H1 (cell line): ENCODE data around the gene EML1. TPM values are rescaled to one million over a fixed set of nuclear protein-coding genes. Genes with fewer than 3 reads are reported as not detected.

Experiments
- CTCF ChIA-PET: fragments of 300-600 bp; sonication (Branson Sonifier 250); formaldehyde crosslinking; loops from one replicate; lab custom pipeline; 2021; ENCODE audit not compliant: partially characterized antibody; lab: Charles Lee
- POLR2A ChIA-PET: fragments of 300-600 bp; sonication (Branson Sonifier 250); formaldehyde crosslinking; loops from one replicate; lab custom pipeline; 2021; ENCODE audit warnings: inconsistent platforms; ENCODE audit not compliant: partially characterized antibody; lab: Charles Lee
- DNase-seq, 2 experiments: peaks; one replicate each; pipeline versions ENCODE4 v3.0.0 to v3.0.0-alpha.2; 2010 to 2022; ENCODE audit warnings: low spot score in 2 of 2, low read depth in 1 of 2, mixed read lengths in 1 of 2
- FAIRE-seq: peaks from 2 replicates; lab custom pipeline; 2011; peaks lifted over from hg19 to GRCh38; lab: Jason Lieb, UNC
- H2AFZ ChIP-seq: 2 replicates; pipeline ENCODE4 v1.8.1; 2012; ENCODE audit warnings: low read length, inconsistent platforms
- H2AK5ac ChIP-seq: 2 replicates; pipeline ENCODE4 v1.6.1; 2013; ENCODE audit warnings: low read depth, low read length
- H2BK120ac ChIP-seq: replicated peaks from 2 replicates; pipeline ENCODE3; 2013; ENCODE audit warnings: low read depth, low read length, inconsistent platforms
- H2BK12ac ChIP-seq: 2 replicates; pipeline ENCODE4 v1.6.1; 2013; ENCODE audit warnings: low read depth, low read length
- H2BK15ac ChIP-seq: 2 replicates; pipeline ENCODE4 v1.6.1; 2013; ENCODE audit warnings: low read length
- H2BK20ac ChIP-seq: 2 replicates; pipeline ENCODE4 v1.6.1; 2013; ENCODE audit warnings: low read length
- H2BK5ac ChIP-seq: 2 replicates; pipeline ENCODE4 v1.6.1; 2013; ENCODE audit warnings: low read depth, low read length
- H3K14ac ChIP-seq: 2 replicates; pipeline ENCODE4 v1.6.1; 2013; ENCODE audit warnings: inconsistent platforms; ENCODE audit not compliant: insufficient read length
- H3K18ac ChIP-seq: 2 replicates; pipeline ENCODE4 v1.6.1; 2013; ENCODE audit warnings: low read length; ENCODE audit errors: extremely low read depth
- H3K23ac ChIP-seq: 2 replicates; pipeline ENCODE4 v1.6.1; 2013; ENCODE audit warnings: inconsistent platforms; ENCODE audit not compliant: insufficient read length
- H3K23me2 ChIP-seq: 2 replicates; pipeline ENCODE4 v1.6.1; 2013; ENCODE audit warnings: low read depth, low read length
- H3K27ac ChIP-seq: 2 replicates; pipeline ENCODE4 v1.6.1; 2011; ENCODE audit warnings: low read depth, low read length, inconsistent platforms
- H3K27me3 ChIP-seq, 4 experiments: replicated peaks in 1 of 4; 1 replicate in 1 of 4; 2 replicates in 3 of 4; pipeline versions ENCODE4 v1.6.1 to v1.8.1; 2011 to 2013; ENCODE audit warnings: low read length in 3 of 4, mild to moderate bottlenecking in 3 of 4, inconsistent platforms in 2 of 4, mixed read lengths in 2 of 4, moderate library complexity in 1 of 4; ENCODE audit not compliant: control insufficient read depth in 3 of 4, insufficient read depth in 3 of 4; ENCODE audit errors: extremely low read depth in 1 of 4
- H3K36me3 ChIP-seq, 4 experiments: 2 replicates each; pipeline versions ENCODE4 v1.6.1 to v1.8.1; 2011 to 2013; ENCODE audit warnings: mild to moderate bottlenecking in 4 of 4, low read length in 3 of 4, moderate library complexity in 2 of 4, control low read depth in 1 of 4, inconsistent platforms in 1 of 4; ENCODE audit not compliant: insufficient read depth in 4 of 4, control insufficient read depth in 2 of 4
- H3K4ac ChIP-seq: replicated peaks from 2 replicates; pipeline ENCODE3; 2013; ENCODE audit warnings: low read length, low read depth, mixed read lengths, inconsistent platforms; ENCODE audit not compliant: insufficient read length
- H3K4me1 ChIP-seq, 4 experiments: replicated peaks in 1 of 4; 1 replicate in 1 of 4; 2 replicates in 3 of 4; pipeline versions ENCODE4 v1.6.1 to v1.8.1; 2011 to 2013; ENCODE audit warnings: low read length in 3 of 4, inconsistent platforms in 2 of 4, mixed read lengths in 1 of 4; ENCODE audit not compliant: insufficient read depth in 4 of 4, control insufficient read depth in 3 of 4
- H3K4me2 ChIP-seq, 2 experiments: 2 replicates each; pipeline versions ENCODE4 v1.6.1 to v1.8.1; 2011 to 2013; ENCODE audit warnings: low read depth in 2 of 2, low read length in 2 of 2, control low read depth in 1 of 2, inconsistent platforms in 1 of 2, mild to moderate bottlenecking in 1 of 2; ENCODE audit not compliant: insufficient read depth in 1 of 2
- H3K4me3 ChIP-seq, 4 experiments: fragments of 200-600, 300-600 bp in 1 of 4; sonication (generic), shearing (Covaris generic), sonication (Bioruptor Twin) in 1 of 4; 2 replicates each; pipeline versions ENCODE4 v1.5.1 to v1.8.1; 2011 to 2016; ENCODE audit warnings: low read length in 4 of 4, low read depth in 3 of 4, control low read depth in 2 of 4, inconsistent platforms in 2 of 4, mild to moderate bottlenecking in 2 of 4, mixed read lengths in 1 of 4, moderate library complexity in 1 of 4; ENCODE audit not compliant: insufficient read depth in 2 of 4; ENCODE audit errors: extremely low read depth in 1 of 4
- H3K56ac ChIP-seq: replicated peaks from 2 replicates; pipeline ENCODE3; 2013; ENCODE audit warnings: low read depth, mild to moderate bottlenecking, mixed read lengths, low read length, inconsistent platforms; ENCODE audit not compliant: insufficient read length
- H3K79me1 ChIP-seq: 2 replicates; pipeline ENCODE4 v1.6.1; 2013; ENCODE audit warnings: low read depth, low read length, control low read depth
- H3K79me2 ChIP-seq, 2 experiments: 2 replicates each; pipeline versions ENCODE4 v1.6.1 to v1.8.1; 2012 to 2013; ENCODE audit warnings: low read length in 2 of 2, mild to moderate bottlenecking in 2 of 2, inconsistent platforms in 1 of 2; ENCODE audit not compliant: insufficient read depth in 2 of 2, control insufficient read depth in 1 of 2
- H3K9ac ChIP-seq, 4 experiments: replicated peaks in 1 of 4; 1 replicate in 1 of 4; 2 replicates in 3 of 4; pipeline versions ENCODE4 v1.6.1 to v1.8.1; 2011 to 2013; ENCODE audit warnings: low read depth in 3 of 4, low read length in 3 of 4, control low read depth in 2 of 4, mild to moderate bottlenecking in 2 of 4, moderate library complexity in 2 of 4, inconsistent platforms in 1 of 4; ENCODE audit errors: extremely low read depth in 1 of 4
- H3K9me3 ChIP-seq, 2 experiments: 2 replicates each; pipeline versions ENCODE4 v1.6.1 to v1.8.1; 2012 to 2013; ENCODE audit warnings: mild to moderate bottlenecking in 2 of 2, moderate library complexity in 2 of 2, control low read depth in 1 of 2, inconsistent platforms in 1 of 2, low read depth in 1 of 2, low read length in 1 of 2, mixed read lengths in 1 of 2; ENCODE audit not compliant: insufficient read depth in 2 of 2
- H4K20me1 ChIP-seq, 2 experiments: replicated peaks in 1 of 2; 2 replicates each; pipeline versions ENCODE3 to v1.8.1; 2011 to 2013; ENCODE audit warnings: inconsistent platforms in 2 of 2, low read length in 2 of 2, mild to moderate bottlenecking in 1 of 2; ENCODE audit not compliant: insufficient read depth in 2 of 2, control insufficient read depth in 1 of 2
- H4K5ac ChIP-seq: 2 replicates; pipeline ENCODE4 v1.6.1; 2013; ENCODE audit warnings: low read length, low read depth, mixed read lengths, inconsistent platforms; ENCODE audit not compliant: insufficient read length
- H4K8ac ChIP-seq: 2 replicates; pipeline ENCODE4 v1.8.0; 2013; ENCODE audit warnings: mild to moderate bottlenecking, moderate library complexity, low read length, inconsistent platforms; ENCODE audit not compliant: insufficient read depth; ENCODE audit errors: extremely low read depth
- H4K91ac ChIP-seq: replicated peaks from 2 replicates; pipeline ENCODE3; 2013; ENCODE audit warnings: low read length, mixed read lengths, inconsistent platforms; ENCODE audit not compliant: insufficient read length
- EZH2 ChIP-seq: fragments of 200-600 bp; sonication (generic); IDR thresholded peaks from 2 replicates; pipeline ENCODE4 v1.7.1; 2012; ENCODE audit warnings: low read depth, mild to moderate bottlenecking, moderate library complexity, low read length, inconsistent platforms; ENCODE audit not compliant: severe bottlenecking
- GTF2F1 ChIP-seq: IDR thresholded peaks from 2 replicates; pipeline ENCODE4 v1.6.1; 2012; ENCODE audit warnings: low read depth, low read length, improper control_type of control experiment, borderline replicate concordance
- KDM5A ChIP-seq: fragments of 200-600 bp; IDR thresholded peaks from 2 replicates; pipeline ENCODE4 v1.7.1; 2012; ENCODE audit warnings: mild to moderate bottlenecking, low read length, inconsistent platforms, mixed read lengths
- MAFK ChIP-seq: IDR thresholded peaks from 2 replicates; pipeline ENCODE4 v1.6.1; 2012; ENCODE audit warnings: low read depth, mild to moderate bottlenecking, improper control_type of control experiment, low read length
- RXRA ChIP-seq: IDR thresholded peaks from 2 replicates; pipeline ENCODE4 v1.6.1; 2011; ENCODE audit warnings: low read depth, mild to moderate bottlenecking, low read length, moderate library complexity; ENCODE audit not compliant: insufficient read depth
- SIRT6 ChIP-seq: IDR thresholded peaks from one replicate; pipeline ENCODE4 v1.7.1; 2012; ENCODE audit warnings: low read length, inconsistent platforms
- SIX5 ChIP-seq: IDR thresholded peaks from 2 replicates; pipeline ENCODE4 v1.6.1; 2011; ENCODE audit warnings: mild to moderate bottlenecking, low read depth, low read length
- TAF7 ChIP-seq: optimal IDR thresholded peaks from 2 replicates; pipeline ENCODE3; 2011; ENCODE audit warnings: low read depth, mild to moderate bottlenecking, inconsistent platforms, low read length, moderate library complexity, borderline replicate concordance
- TCF12 ChIP-seq: IDR thresholded peaks from 2 replicates; pipeline ENCODE4 v1.6.1; 2011; ENCODE audit warnings: low read depth, mild to moderate bottlenecking, low read length
- whole genome bisulfite sequencing, 2 experiments: shearing (Covaris generic) in 1 of 2; methylation state at CpG; one replicate each; pipeline versions ENCODE4 v1.1.6 to v1.1.7; 2013 to 2015; ENCODE audit warnings: low lambda C conversion rate in 2 of 2, mixed read lengths in 2 of 2, inconsistent platforms in 1 of 2, low coverage in 1 of 2, missing lambda C conversion rate in 1 of 2; ENCODE audit not compliant: insufficient replicate concordance in 2 of 2, insufficient coverage in 1 of 2, insufficient read length in 1 of 2; ENCODE audit errors: extremely low coverage in 1 of 2, missing lambda C conversion rate in 1 of 2; 5-methylcytosine and 5-hydroxymethylcytosine counted together
- polyA plus RNA-seq, 7 experiments: library from polyadenylated mRNA; depleted of rRNA in 3 of 7; stranded (reverse) in 5 of 7; unstranded in 2 of 7; fragments of >200 nt in 5 of 7; fragments of 200-250 nt in 2 of 7; gene quantifications; 1 replicate in 5 of 7; 2 replicates in 1 of 7; 4 replicates in 1 of 7; pipeline versions ENCODE4 v1.2.1 to v1.2.3, GENCODE V29; 2011 to 2013; ENCODE audit warnings: missing spikeins in 2 of 7, mixed read lengths in 2 of 7
- total RNA-seq: library from RNA; stranded (reverse); fragmentation: NEBNext Ultra II Directional; extraction: Animal tissue kit (Norgen Biotek cat#: 25700); gene quantifications from 2 replicates; pipeline ENCODE4 v1.2.1, GENCODE V29; 2021

EML1 gene
- total and polyA plus RNA-seq, 2 of the 8 experiments (the other 6 are each of a cell fraction or from before 2014, with no cell fraction given): 11.1 to 24.7 TPM

DNA sequence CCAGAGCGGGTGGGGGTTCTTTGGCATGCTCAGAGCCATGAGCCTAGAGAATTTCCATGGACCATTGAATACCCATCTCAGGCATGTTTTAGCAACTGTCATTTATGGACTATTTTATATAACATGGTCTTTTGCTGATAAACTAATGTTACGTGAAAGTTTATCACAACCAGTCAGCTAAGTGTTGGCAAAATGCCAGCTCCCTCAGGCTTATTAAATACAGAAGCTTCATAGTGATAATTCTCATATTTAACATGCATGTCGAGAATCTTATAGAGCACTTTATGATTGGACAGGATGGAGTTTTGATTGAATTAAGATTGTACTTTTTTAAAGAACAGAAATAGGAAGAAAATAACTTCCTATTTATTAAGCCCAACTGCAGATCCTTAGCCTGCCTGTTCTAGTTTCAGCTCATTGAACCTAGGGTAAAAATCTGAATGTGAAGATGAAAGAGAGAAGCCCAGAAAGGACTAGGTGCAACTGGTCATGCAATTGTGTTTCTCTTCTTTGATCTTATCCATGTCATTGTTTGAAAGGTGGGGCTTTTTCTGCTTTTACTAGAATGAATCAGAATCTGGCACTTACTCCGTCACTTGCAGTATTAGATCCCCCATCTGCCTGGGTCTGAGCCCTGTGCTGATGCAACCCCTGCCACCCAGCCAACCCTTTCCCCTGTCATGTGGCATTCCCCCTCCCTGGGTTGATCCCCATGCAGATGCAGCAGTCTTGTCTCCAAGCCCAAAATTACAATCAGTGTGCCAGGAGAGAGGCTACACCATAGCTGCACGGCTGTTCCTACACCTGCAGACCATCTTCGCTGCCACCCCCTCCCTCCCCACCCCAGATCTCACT lies 137.4 kb downstream of the EML1 start:
- no peak for DNase-seq
- peaks cover 5% of the 10 kb centered on the region; the same call in 1 of the 2 replicates for H3K23me2 ChIP-seq
- no peak overlapping the region for H4K8ac ChIP-seq
- 0 out of 8 replicates have a peak, but pooled peaks cover 0 to 1% (median 0%) of the 10 kb centered on the region in 4 experiments for H3K36me3 ChIP-seq
- H3K18ac ChIP-seq: no peak overlapping the region
- no peaks in the 10 kb centered on the region for H3K27me3 ChIP-seq
- peaks cover 0 to 5% of the 10 kb centered on the region in 2 experiments; a peak in 3 of 4 replicates for H3K9me3 ChIP-seq
- no peak overlapping the region for H3K9ac ChIP-seq
- H3K4me2 ChIP-seq: no peak overlapping the region
- TF ChIP-seq RXRA: no peak
- no peak for TF ChIP-seq SIRT6
- no peak for TF ChIP-seq KDM5A
- no peak for TF ChIP-seq TCF12
- TF ChIP-seq TAF7: no peak
- no peak for TF ChIP-seq MAFK
- no peak for TF ChIP-seq SIX5
- no peak for TF ChIP-seq EZH2
- TF ChIP-seq GTF2F1: no peak
- TF ChIP-seq, all 59 proteins: peak for 0
- H4K5ac ChIP-seq: no peak overlapping the region
- no peaks in the 10 kb centered on the region for H3K79me1 ChIP-seq
- no peak overlapping the region for H2AFZ ChIP-seq
- ChIA-PET CTCF (interaction anchor here (0.6 to 1.7 kb wide), 5 partner anchors 15 to 177 kb away, joined by 3 to 4 read pairs (median 3); no protein-coding TSS in a partner anchor), POLR2A (no interaction called here)
- H4K20me1 ChIP-seq: peaks cover 0 to 3% of the 10 kb centered on the region in 2 experiments
- H3K4ac ChIP-seq: no peak overlapping the region
- H2AK5ac ChIP-seq: no peak overlapping the region
- no peak overlapping the region for H2BK20ac ChIP-seq
- H3K27ac ChIP-seq: no peak overlapping the region
- H2BK5ac ChIP-seq: no peak overlapping the region
- no peaks in the 10 kb centered on the region for H3K79me2 ChIP-seq
- H3K4me1 ChIP-seq: peaks cover 0 to 2% (median 0%) of the 10 kb centered on the region in 4 experiments; a peak in 1 of 7 replicates
- WGBS, 2 experiments: 89% methylated on average over 6 of the region's 6 CpGs; no CpG with 5 or more reads in 1 of the 2 experiments
- no peak overlapping the region for H3K56ac ChIP-seq
- FAIRE-seq: no peak
- no peak overlapping the region for H2BK120ac ChIP-seq
- no peak overlapping the region for H2BK12ac ChIP-seq
- no peak overlapping the region for H3K23ac ChIP-seq
- no peak overlapping the region for H3K14ac ChIP-seq
- H2BK15ac ChIP-seq: no peak overlapping the region
- H3K4me3 ChIP-seq: no peak overlapping the region
- H4K91ac ChIP-seq: no peak overlapping the region
